Cardiac atrium fibroblast (primary cell): ENCODE results near the gene PDZD7. TPM values are rescaled to one million over a fixed set of nuclear protein-coding genes. Genes with fewer than 3 reads are reported as not detected.

Source experiments
- total RNA-seq: library from RNA; depleted of rRNA; stranded (reverse); fragments of >200 nt; gene quantifications from 2 replicates; pipeline ENCODE4 v1.2.3, GENCODE V29; 2015

PDZD7 gene
- 0.54 and 1.3 TPM in 2 replicates for total RNA-seq

DNA sequence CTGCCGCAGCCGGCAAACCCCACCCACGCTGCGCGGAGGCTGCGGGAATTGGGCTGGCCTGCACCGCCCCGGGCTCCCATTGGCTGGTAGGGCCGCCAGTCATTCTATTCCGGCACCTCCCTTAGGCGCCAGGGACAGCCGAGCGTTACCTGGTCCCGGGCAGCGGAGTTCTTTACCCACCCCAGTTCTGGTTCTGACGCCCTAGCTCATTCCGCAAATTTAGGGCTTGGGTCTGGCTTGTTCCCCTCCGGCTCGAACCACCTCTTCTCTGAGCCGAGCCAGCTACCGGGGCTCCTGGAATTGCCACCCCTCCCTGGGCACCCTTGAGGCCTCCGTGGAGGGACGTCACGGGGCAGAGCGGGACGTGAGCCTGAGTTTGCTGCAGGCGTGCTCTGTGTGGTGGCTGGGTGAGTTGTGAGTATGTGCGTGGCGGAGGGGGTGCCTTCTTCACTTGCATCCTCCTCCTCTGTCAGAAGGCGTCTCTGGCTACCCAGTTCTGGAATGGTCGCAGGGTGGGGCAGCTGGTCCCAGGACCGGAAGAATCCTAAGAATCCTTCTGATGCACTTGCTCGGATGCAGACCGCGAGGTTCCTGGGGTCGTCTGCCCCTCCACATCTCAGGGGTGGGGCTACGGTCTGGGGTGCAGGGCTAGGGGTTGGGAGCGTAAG lies at the start of gene PDZD7, which contains the start of gene SFXN3:
Gene PDZD7, minus strand, starts transcription at position 2 of the 668 bp plus-strand sequence. CDS start 910 bp downstream, outside the sequence.
Gene SFXN3, plus strand, starts transcription at position 107 of the 668 bp plus-strand sequence. CDS start 3,461 bp downstream, outside the sequence.

GRCh38 chr10:101061624-101062231 lies 30.8 kb upstream of the PDZD7 start, which contains the start of gene KAZALD1:
TSS of gene KAZALD1 (plus strand) at chr10:101061989. CDS start at chr10:101062593, 604 bp downstream.

DNA sequence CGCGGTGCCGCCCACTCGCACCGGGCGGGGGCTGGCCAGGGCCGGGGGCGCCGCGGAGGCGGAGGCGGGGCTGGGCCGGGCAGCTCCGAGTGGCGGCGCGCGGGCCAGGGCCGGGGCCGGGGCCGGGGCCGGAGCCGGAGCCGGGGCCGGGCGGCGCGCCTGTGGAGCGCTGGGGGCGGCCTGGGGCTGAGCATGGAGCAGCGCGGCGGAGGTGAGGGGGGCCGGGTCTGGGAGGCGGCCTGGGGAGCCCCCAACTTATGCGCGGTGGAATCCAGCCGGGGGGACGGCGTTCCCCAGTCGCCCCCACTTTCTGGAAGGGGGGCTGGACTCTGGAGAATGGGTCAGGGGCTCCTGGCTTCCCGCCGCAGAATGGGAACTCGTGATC lies 31.2 kb downstream of the PDZD7 start, which contains the start of gene LZTS2:
Gene LZTS2, plus strand, starts transcription at position 67 of the 385 bp plus-strand sequence. CDS start 2,731 bp downstream, outside the sequence.

GRCh38 chr10:100986952-100987684 lies 43.8 kb downstream of the PDZD7 start, which contains the start of the genes MRPL43 and TWNK:
TSS of gene MRPL43 (minus strand) at chr10:100987497. CDS start at chr10:100987443, 54 bp downstream.
TSS of gene TWNK (plus strand) at chr10:100987543. CDS start at chr10:100988211, 668 bp downstream.

DNA sequence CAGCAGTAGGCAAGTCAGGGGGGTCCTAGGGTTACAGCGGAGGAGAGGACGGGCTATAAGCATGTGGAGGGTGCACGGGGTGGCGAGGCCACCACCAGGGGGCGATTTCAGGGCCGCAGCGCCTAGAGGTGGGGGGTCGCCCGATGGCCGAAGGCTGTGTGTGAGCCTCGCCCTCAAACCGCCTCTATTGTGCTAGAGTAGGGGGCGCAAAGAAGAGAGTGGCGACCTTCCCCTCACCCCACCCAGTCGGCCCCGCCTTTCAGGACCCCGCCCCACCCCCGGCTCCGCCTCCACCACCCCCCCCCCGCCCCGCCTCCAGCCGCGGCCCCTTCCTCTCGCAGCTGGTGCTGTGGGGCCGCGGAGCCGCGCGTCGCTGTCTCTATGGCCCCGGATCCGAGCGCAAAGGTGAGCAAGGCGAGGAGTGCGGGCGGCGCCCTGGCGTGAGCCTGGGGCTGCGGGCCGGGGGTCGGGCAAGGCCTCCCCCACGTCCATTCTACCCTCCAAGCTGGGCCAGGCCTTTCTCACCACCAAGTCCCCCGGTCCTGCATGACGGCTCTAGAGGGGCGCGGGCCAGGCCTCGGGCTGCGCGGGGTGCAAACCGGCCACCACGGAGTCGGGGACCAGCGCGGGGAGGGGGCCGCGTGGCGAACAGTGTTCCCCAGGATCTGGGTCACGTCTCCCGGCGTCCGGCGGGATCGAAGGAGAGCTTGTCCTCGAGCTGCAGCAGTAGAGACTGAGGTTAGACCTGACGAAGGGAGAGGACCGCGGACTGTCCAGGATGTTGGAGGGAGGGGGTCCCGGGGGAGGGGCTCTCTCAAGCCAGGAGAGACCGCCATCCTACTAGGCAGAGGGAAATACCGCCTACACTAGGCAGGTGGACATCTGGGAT lies 61.5 kb downstream of the PDZD7 start, which contains the start of gene SEMA4G:
Gene SEMA4G, plus strand, starts transcription at position 318 of the 889 bp plus-strand sequence. CDS start 3,409 bp downstream, outside the sequence.

Other genes starting within 250 kb of the PDZD7 start
- gene SLF2, start 118.2 kb downstream of the PDZD7 start, total RNA-seq: 6.9 and 9.9 TPM in 2 replicates
- gene SEMA4G, start 61.6 kb downstream of the PDZD7 start, total RNA-seq: 0.81 and 4.2 TPM in 2 replicates
- gene MRPL43, start 43.6 kb downstream of the PDZD7 start, total RNA-seq: 75.7 and 78.3 TPM in 2 replicates
- gene TWNK, start 43.6 kb downstream of the PDZD7 start, total RNA-seq: 6.5 and 12.0 TPM in 2 replicates
- gene LZTS2, start 31.3 kb downstream of the PDZD7 start, total RNA-seq: 70.3 and 89.7 TPM in 2 replicates
- gene SFXN3, start 105 bp upstream of the PDZD7 start, total RNA-seq: 38.3 and 42.1 TPM in 2 replicates
- gene KAZALD1, start 30.9 kb upstream of the PDZD7 start, total RNA-seq: 21.2 and 57.8 TPM in 2 replicates
- gene TLX1, start 100.2 kb upstream of the PDZD7 start, total RNA-seq: not detected in 2 replicates
- gene LBX1, start 198.3 kb upstream of the PDZD7 start, total RNA-seq: under 0.01 TPM in 1 of 2 replicates, not detected in the other